Transverse colon (tissue), 4 donors: ENCODE measurements around the gene TLDC2. TPM values are rescaled to one million over a fixed set of nuclear protein-coding genes. Genes with fewer than 3 reads are reported as not detected.

Experiments used
- DNase-seq: peaks from one replicate; pipeline ENCODE4 v3.0.0-alpha.2; 2019
- H3K27ac ChIP-seq, 4 donors: fragments of 200-600 bp; sonication (generic); 2 replicates each; pipeline ENCODE4 v1.5.1; 2016 to 2018; ENCODE audit warnings: inconsistent platforms in 4 of 4
- H3K27me3 ChIP-seq: fragments of 200-600 bp; sonication (generic); 2 replicates; pipeline ENCODE4 v1.5.1; 2017; ENCODE audit warnings: inconsistent platforms
- H3K36me3 ChIP-seq, 4 donors: fragments of 200-600 bp; sonication (generic); 2 replicates each; pipeline ENCODE4 v1.5.1; 2017 to 2019; ENCODE audit warnings: inconsistent platforms in 4 of 4
- H3K4me1 ChIP-seq, 4 donors: fragments of 200-600 bp; sonication (generic); 2 replicates each; pipeline ENCODE4 v1.5.1; 2017 to 2020; ENCODE audit warnings: inconsistent platforms in 4 of 4
- H3K4me3 ChIP-seq, 4 donors: fragments of 200-600 bp; sonication (generic); 1 replicate in 1 of 4; 2 replicates in 3 of 4; pipeline versions ENCODE4 v1.5.1 to v1.6.1; 2017 to 2019; ENCODE audit warnings: inconsistent platforms in 4 of 4
- H3K9me3 ChIP-seq, 2 donors: fragments of 200-600 bp; sonication (generic); 2 replicates each; pipeline ENCODE4 v1.5.1; 2017 to 2019; ENCODE audit warnings: inconsistent platforms in 2 of 2
- CTCF ChIP-seq, 5 experiments: fragments of 200-600 bp in 3 of 5; fragments of 450-650 bp in 2 of 5; sonication (generic) in 3 of 5; IDR thresholded peaks; 1 replicate in 2 of 5; 2 replicates in 3 of 5; pipeline ENCODE4 v1.5.1; 2016 to 2017; ENCODE audit warnings: antibody characterized with exemption in 5 of 5, inconsistent platforms in 3 of 5, mild to moderate bottlenecking in 2 of 5, moderate library complexity in 1 of 5
- EP300 ChIP-seq: sonication (generic); formaldehyde crosslinking; IDR thresholded peaks from one replicate; pipeline ENCODE4 v1.6.1; 2017; ENCODE audit warnings: antibody characterized with exemption, low read depth
- POLR2A ChIP-seq: fragments of 450-650 bp; IDR thresholded peaks from one replicate; pipeline ENCODE4 v1.6.1; 2016; ENCODE audit warnings: antibody characterized with exemption, mild to moderate bottlenecking, moderate library complexity
- POLR2AphosphoS5 ChIP-seq, 3 donors: sonication (generic); formaldehyde crosslinking; IDR thresholded peaks; one replicate each; pipeline ENCODE4 v1.6.1; 2016; ENCODE audit warnings: antibody characterized with exemption in 3 of 3
- WGBS, 2 donors: methylation state at CpG; one replicate each; pipeline ENCODE4 v1.1.5; 2018; ENCODE audit warnings: low coverage in 1 of 2; 5-methylcytosine and 5-hydroxymethylcytosine counted together
- in situ Hi-C, 4 donors: fragments of 200-750 bp; cut with MboI; loops; one replicate each; pipeline versions ENCODE4 v1.15.0 to v1.15.1; 2017; ENCODE audit warnings: low sequenced_read_pairs in 3 of 4, low pct_ligation_motif_present in 1 of 4, low pct_unique_long_range_greater_than_20kb in 1 of 4
- intact Hi-C: fragments of 100-400 bp; cut with DNase I; formaldehyde crosslinking; loops from one replicate; pipeline ENCODE4 v1.15.1; 2023; ENCODE audit warnings: low total_unique reads
- total RNA-seq, 4 donors: library from RNA; depleted of rRNA; stranded (reverse); fragments of >200 nt; gene quantifications; one replicate each; pipeline ENCODE4 v1.1.0, GENCODE V29; 2016

TLDC2 gene
- total RNA-seq, 4 donors from 2014 or later = 22.9 to 26.1 (median 23.2) TPM

- Histone ChIP-seq H3K4me3 (no peak overlapping the region), H3K27me3 (no peaks in the 10 kb centered on the region), H3K36me3 (no peaks in the 10 kb centered on the region), H3K27ac (peak overlapping the region; percentile 84 to 90 (median 88)), H3K9me3 (no peaks in the 10 kb centered on the region), H3K4me1 (peaks cover 32 to 67% (median 49%) of the 10 kb centered on the region in 4 donors)
- in situ Hi-C loops (no loop called here), intact Hi-C loops (no loop called here)
- TF ChIP-seq POLR2A (no peak), CTCF (IDR thresholded peaks at IDR 0.05) (no peak), EP300 (no peak), POLR2AphosphoS5 (IDR thresholded peaks at IDR 0.05) (no peak)
- no peak for DNase-seq
- WGBS, 2 donors = 74 to 92% methylated on average over 6 of the region's 6 CpGs
Measured at GRCh38 chr20:36850759-36851158, 25.2 kb upstream of the TLDC2 start.

GRCh38 chr20:36851490-36851889 is 24.4 kb upstream of the TLDC2 start:
- no peak overlapping the region for H3K4me3 ChIP-seq
- peak overlapping the region; percentile 82 to 89 (median 86) for H3K27ac ChIP-seq
- H3K9me3 ChIP-seq = no peaks in the 10 kb centered on the region
- no peak for TF ChIP-seq POLR2A
- TF ChIP-seq POLR2AphosphoS5 (IDR thresholded peaks at IDR 0.05) = no peak
- TF ChIP-seq CTCF (IDR thresholded peaks at IDR 0.05) = no peak
- TF ChIP-seq EP300 = no peak
- intact Hi-C loops (no loop called here), in situ Hi-C loops (no loop called here)
- H3K4me1 ChIP-seq = peaks cover 32 to 67% (median 49%) of the 10 kb centered on the region in 4 donors
- no peaks in the 10 kb centered on the region for H3K36me3 ChIP-seq
- H3K27me3 ChIP-seq = no peaks in the 10 kb centered on the region
- WGBS, 2 donors = 72 to 75% methylated on average over 2 of the region's 2 CpGs
- DNase-seq = no peak

GRCh38 chr20:36852187-36852586 is 23.8 kb upstream of the TLDC2 start:
- Histone ChIP-seq H3K4me1 (peaks cover 37 to 67% (median 49%) of the 10 kb centered on the region in 4 donors), H3K36me3 (no peaks in the 10 kb centered on the region), H3K27ac (peak overlapping the region; percentile 82 to 89 (median 86)), H3K4me3 (no peak overlapping the region), H3K9me3 (no peaks in the 10 kb centered on the region), H3K27me3 (no peaks in the 10 kb centered on the region)
- in situ Hi-C loops (no loop called here), intact Hi-C loops (no loop called here)
- no peak for DNase-seq
- 54% methylated on average over 9 of the region's 12 CpGs; no CpG with 5 or more reads in 1 of the 2 donors for WGBS, 2 donors
- TF ChIP-seq POLR2A (no peak), CTCF (IDR thresholded peaks at IDR 0.05) (no peak), EP300 (no peak), POLR2AphosphoS5 (IDR thresholded peaks at IDR 0.05) (no peak)

- H3K27me3 ChIP-seq = no peaks in the 10 kb centered on the region
- DNase-seq = peak; percentile 65
- peak overlapping the region; percentile 42 to 89 (median 68) for H3K27ac ChIP-seq
- H3K36me3 ChIP-seq = no peaks in the 10 kb centered on the region
- in situ Hi-C loops = no loop called here
- intact Hi-C loops = no loop called here
- WGBS, 2 donors = 60 to 74% methylated on average over 3 to 21 of the region's 21 CpGs
- H3K4me3 ChIP-seq = no peak overlapping the region
- no peak for TF ChIP-seq EP300
- no peak for TF ChIP-seq POLR2A
- no peak for TF ChIP-seq CTCF (IDR thresholded peaks at IDR 0.05)
- no peak for TF ChIP-seq POLR2AphosphoS5 (IDR thresholded peaks at IDR 0.05)
- H3K4me1 ChIP-seq = peaks cover 32 to 63% (median 46%) of the 10 kb centered on the region in 4 donors
- no peaks in the 10 kb centered on the region for H3K9me3 ChIP-seq
Measured at GRCh38 chr20:36854348-36855240, 21.3 kb upstream of the TLDC2 start.
